ENCODE data around the gene NCKAP1. TPM values are rescaled to one million over a fixed set of nuclear protein-coding genes. Genes with fewer than 3 reads are reported as not detected.

NCKAP1 gene
- total RNA-seq, 1 experiment from 2014 or later, result 173 TPM

- TF ChIP-seq, protein P1, sequence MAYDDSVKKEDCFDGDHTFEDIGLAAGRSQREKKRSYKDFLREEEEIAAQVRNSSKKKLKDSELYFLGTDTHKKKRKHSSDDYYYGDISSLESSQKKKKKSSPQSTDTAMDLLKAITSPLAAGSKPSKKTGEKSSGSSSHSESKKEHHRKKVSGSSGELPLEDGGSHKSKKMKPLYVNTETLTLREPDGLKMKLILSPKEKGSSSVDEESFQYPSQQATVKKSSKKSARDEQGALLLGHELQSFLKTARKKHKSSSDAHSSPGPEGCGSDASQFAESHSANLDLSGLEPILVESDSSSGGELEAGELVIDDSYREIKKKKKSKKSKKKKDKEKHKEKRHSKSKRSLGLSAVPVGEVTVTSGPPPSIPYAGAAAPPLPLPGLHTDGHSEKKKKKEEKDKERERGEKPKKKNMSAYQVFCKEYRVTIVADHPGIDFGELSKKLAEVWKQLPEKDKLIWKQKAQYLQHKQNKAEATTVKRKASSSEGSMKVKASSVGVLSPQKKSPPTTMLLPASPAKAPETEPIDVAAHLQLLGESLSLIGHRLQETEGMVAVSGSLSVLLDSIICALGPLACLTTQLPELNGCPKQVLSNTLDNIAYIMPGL (CRISPR knock-in tag; IDR thresholded peaks at IDR 0.05), result no peak
- no peak for TF ChIP-seq AFF4 (CRISPR knock-in tag; IDR thresholded peaks at IDR 0.05; ENCODE audit: borderline replicate concordance)
- TF ChIP-seq ZNF671 (CRISPR knock-in tag; IDR thresholded peaks at IDR 0.05), result 0 out of 2 replicates have a peak, but pooled peaks have one; percentile 9
- no peak for TF ChIP-seq E2F1 (CRISPR knock-in tag; IDR thresholded peaks at IDR 0.05)
- no peak for TF ChIP-seq MXD4 (CRISPR knock-in tag; IDR thresholded peaks at IDR 0.05; ENCODE audit: borderline replicate concordance)
- H3K4me1 Mint-ChIP-seq, result peaks cover 20% of the 10 kb centered on the region
- POLR2A ChIA-PET, result interaction anchor here (0.7 kb wide), 1 partner anchor 369 kb away, joined by 5 read pairs; no protein-coding TSS in a partner anchor
- H3K27me3 Mint-ChIP-seq (ENCODE audit: low read depth), result no peaks in the 10 kb centered on the region
- peak overlapping the region; percentile 1; the same call in 1 of the 2 replicates for H3K4me3 Mint-ChIP-seq
- no peaks in the 10 kb centered on the region; the same call in 1 of the 2 replicates for H3K9me3 Mint-ChIP-seq
- H3K36me3 Mint-ChIP-seq, result peaks cover 14% of the 10 kb centered on the region
- DNase-seq (ENCODE audit: low spot score) (peak; percentile 26), ATAC-seq (peak; percentile 90)
- peak overlapping the region; percentile 95 for H3K27ac Mint-ChIP-seq
- CTCF ChIA-PET, result interaction anchor here (0.6 to 1.7 kb wide), 9 partner anchors 22 to 342 kb away, joined by 3 to 7 read pairs (median 3); partner anchors contain the start of gene FRZB
These were observed 131.0 kb downstream of the NCKAP1 start for GRCh38 chr2:182907081-182907830.

GRCh38 chr2:182906454-182906853, 131.8 kb downstream of the NCKAP1 start:
- no peak for ATAC-seq
- Mint-ChIP-seq H3K4me3 (no peak overlapping the region), H3K27ac (no peak overlapping the region), H3K27me3 (ENCODE audit: low read depth) (no peaks in the 10 kb centered on the region), H3K9me3 (no peaks in the 10 kb centered on the region; the same call in 1 of the 2 replicates), H3K36me3 (peaks cover 14% of the 10 kb centered on the region), H3K4me1 (peaks cover 20% of the 10 kb centered on the region)
- DNase-seq (ENCODE audit: low spot score), result no peak
- CTCF ChIA-PET, result interaction anchor here (1.1 to 1.7 kb wide), 5 partner anchors 36 to 144 kb away, joined by 3 to 7 read pairs (median 6); partner anchors contain the start of gene FRZB
- POLR2A ChIA-PET, result interaction anchor here (0.7 kb wide), 1 partner anchor 368 kb away, joined by 5 read pairs; no protein-coding TSS in a partner anchor
- TF ChIP-seq, protein P2, sequence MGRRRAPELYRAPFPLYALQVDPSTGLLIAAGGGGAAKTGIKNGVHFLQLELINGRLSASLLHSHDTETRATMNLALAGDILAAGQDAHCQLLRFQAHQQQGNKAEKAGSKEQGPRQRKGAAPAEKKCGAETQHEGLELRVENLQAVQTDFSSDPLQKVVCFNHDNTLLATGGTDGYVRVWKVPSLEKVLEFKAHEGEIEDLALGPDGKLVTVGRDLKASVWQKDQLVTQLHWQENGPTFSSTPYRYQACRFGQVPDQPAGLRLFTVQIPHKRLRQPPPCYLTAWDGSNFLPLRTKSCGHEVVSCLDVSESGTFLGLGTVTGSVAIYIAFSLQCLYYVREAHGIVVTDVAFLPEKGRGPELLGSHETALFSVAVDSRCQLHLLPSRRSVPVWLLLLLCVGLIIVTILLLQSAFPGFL (CRISPR knock-in tag; IDR thresholded peaks at IDR 0.05; ENCODE audit: borderline replicate concordance), result no peak
- TF ChIP-seq TEAD4 (CRISPR knock-in tag; IDR thresholded peaks at IDR 0.05) (no peak), ZNF219 (CRISPR knock-in tag; IDR thresholded peaks at IDR 0.05; ENCODE audit: borderline replicate concordance) (no peak), ELF4 (CRISPR knock-in tag; IDR thresholded peaks at IDR 0.05; ENCODE audit: low read depth) (no peak), NR2C2 (CRISPR knock-in tag; IDR thresholded peaks at IDR 0.05) (no peak), NFE2L1 (CRISPR knock-in tag; IDR thresholded peaks at IDR 0.05) (no peak), NR3C1 (CRISPR knock-in tag; conservative IDR thresholded peaks at IDR 0.05; ENCODE audit: low read depth) (no peak), ZNF416 (CRISPR knock-in tag; IDR thresholded peaks at IDR 0.05) (no peak)
- TF ChIP-seq, protein P3, sequence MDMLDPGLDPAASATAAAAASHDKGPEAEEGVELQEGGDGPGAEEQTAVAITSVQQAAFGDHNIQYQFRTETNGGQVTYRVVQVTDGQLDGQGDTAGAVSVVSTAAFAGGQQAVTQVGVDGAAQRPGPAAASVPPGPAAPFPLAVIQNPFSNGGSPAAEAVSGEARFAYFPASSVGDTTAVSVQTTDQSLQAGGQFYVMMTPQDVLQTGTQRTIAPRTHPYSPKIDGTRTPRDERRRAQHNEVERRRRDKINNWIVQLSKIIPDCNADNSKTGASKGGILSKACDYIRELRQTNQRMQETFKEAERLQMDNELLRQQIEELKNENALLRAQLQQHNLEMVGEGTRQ (CRISPR knock-in tag; IDR thresholded peaks at IDR 0.05), result no peak
- TF ChIP-seq, protein P4, sequence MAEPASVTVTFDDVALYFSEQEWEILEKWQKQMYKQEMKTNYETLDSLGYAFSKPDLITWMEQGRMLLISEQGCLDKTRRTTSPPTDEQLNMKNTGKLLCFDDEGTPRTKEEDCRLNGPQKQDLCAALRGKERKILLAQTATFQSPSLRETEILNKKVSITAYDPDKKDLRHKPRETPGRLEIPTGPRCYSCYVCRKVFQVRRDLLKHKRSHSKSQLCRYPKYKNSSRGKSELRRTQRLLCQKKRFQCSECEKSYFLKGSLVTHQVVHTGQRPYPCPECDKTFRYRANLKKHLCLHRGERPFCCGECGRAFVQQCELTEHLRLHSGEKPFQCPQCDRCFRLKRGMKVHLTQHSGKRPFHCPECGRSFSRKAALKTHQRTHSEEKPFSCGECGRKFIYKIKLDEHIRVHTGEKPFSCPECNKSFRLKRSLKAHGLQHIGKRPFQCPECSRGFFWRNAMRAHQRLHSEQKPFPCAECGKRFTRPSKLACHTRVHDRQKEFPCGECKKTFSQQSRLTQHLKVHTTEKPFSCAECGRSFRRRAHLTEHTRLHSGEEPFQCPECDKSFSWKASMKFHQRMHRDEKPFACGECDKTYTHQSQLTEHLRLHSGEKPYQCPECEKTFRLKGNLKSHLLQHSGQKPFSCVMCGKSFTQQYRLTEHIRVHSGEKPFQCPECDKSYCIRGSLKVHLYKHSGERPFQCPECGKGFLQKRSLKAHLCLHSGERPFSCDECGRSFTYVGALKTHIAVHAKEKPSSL (CRISPR knock-in tag; conservative IDR thresholded peaks at IDR 0.05), result no peak
- TF ChIP-seq, protein P5, sequence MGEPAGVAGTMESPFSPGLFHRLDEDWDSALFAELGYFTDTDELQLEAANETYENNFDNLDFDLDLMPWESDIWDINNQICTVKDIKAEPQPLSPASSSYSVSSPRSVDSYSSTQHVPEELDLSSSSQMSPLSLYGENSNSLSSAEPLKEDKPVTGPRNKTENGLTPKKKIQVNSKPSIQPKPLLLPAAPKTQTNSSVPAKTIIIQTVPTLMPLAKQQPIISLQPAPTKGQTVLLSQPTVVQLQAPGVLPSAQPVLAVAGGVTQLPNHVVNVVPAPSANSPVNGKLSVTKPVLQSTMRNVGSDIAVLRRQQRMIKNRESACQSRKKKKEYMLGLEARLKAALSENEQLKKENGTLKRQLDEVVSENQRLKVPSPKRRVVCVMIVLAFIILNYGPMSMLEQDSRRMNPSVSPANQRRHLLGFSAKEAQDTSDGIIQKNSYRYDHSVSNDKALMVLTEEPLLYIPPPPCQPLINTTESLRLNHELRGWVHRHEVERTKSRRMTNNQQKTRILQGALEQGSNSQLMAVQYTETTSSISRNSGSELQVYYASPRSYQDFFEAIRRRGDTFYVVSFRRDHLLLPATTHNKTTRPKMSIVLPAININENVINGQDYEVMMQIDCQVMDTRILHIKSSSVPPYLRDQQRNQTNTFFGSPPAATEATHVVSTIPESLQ (CRISPR knock-in tag; IDR thresholded peaks at IDR 0.05), result no peak
- TF ChIP-seq, protein P6, sequence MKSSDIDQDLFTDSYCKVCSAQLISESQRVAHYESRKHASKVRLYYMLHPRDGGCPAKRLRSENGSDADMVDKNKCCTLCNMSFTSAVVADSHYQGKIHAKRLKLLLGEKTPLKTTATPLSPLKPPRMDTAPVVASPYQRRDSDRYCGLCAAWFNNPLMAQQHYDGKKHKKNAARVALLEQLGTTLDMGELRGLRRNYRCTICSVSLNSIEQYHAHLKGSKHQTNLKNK (CRISPR knock-in tag; IDR thresholded peaks at IDR 0.05), result no peak

Measured in WTC11 (cell line).